Pancreas (tissue), 10 donors: Measurements from ENCODE around the gene PATE1. TPM values are rescaled to one million over a fixed set of nuclear protein-coding genes. Genes with fewer than 3 reads are reported as not detected.

ENCODE experiments used
- ATAC-seq, 4 donors: fragments of 200-7000 bp; cut with Tn5 transposase; one replicate each; pipeline versions ENCODE4 v1.8.0 to v1.9.1; 2020; ENCODE audit warnings: mild to moderate bottlenecking in 4 of 4, moderate library complexity in 4 of 4
- DNase-seq, 6 donors: peaks; one replicate each; pipeline ENCODE4 v3.0.0-alpha.2; 2020
- FAIRE-seq: peaks from 2 replicates; lab custom pipeline; 2012; peaks lifted over from hg19 to GRCh38; lab: Jason Lieb, UNC
- H3K27ac ChIP-seq, 4 donors: fragments of 200-600 bp; sonication (generic); 1 replicate in 3 of 4; 2 replicates in 1 of 4; pipeline versions ENCODE4 v1.5.0 to v1.8.0; 2020
- H3K27me3 ChIP-seq, 4 donors: fragments of 200-600 bp; one replicate each; pipeline ENCODE4 v1.8.0; 2021
- H3K36me3 ChIP-seq, 3 donors: fragments of 200-600 bp; sonication (generic) in 1 of 3; one replicate each; pipeline versions ENCODE4 v1.5.0 to v1.8.0; 2020 to 2021
- H3K4me1 ChIP-seq, 3 donors: fragments of 200-600 bp; one replicate each; pipeline ENCODE4 v1.8.0; 2021
- H3K4me3 ChIP-seq, 4 donors: fragments of 200-600 bp; sonication (generic) in 2 of 4; one replicate each; pipeline versions ENCODE4 v1.5.0 to v1.8.0; 2020 to 2021
- H3K9me3 ChIP-seq, 4 donors: fragments of 200-600 bp; one replicate each; pipeline ENCODE4 v1.8.0; 2021
- WGBS, 2 donors: extraction: QIAGEN DNeasy Blood & Tissue Kit; methylation state at CpG; one replicate each; pipeline ENCODE4 v1.1.7; 2013; 5-methylcytosine and 5-hydroxymethylcytosine counted together
- intact Hi-C, 3 donors: fragments of 100-400 bp; cut with DNase I; formaldehyde crosslinking; loops; one replicate each; pipeline versions ENCODE4 v1.11.1 to v1.14.2; 2022
- polyA plus RNA-seq, 2 donors: library from polyadenylated mRNA; stranded (reverse); fragments of 200-250 nt; gene quantifications; one replicate each; pipeline ENCODE4 v1.2.3, GENCODE V29; 2013
- total RNA-seq, 6 donors: library from RNA; stranded (reverse); fragmentation: NEBNext Ultra II Directional in 4 of 6; extraction: Animal tissue kit (Norgen Biotek cat#: 25700) in 4 of 6; gene quantifications; one replicate each; pipeline versions ENCODE4 v1.2.1 to v1.2.4, GENCODE V29; 2021 to 2023
- TF ChIP-seq, protein P1 (sequence below), 4 donors: fragments of 200-600 bp; sonication (generic) in 3 of 4; IDR thresholded peaks; one replicate each; pipeline versions ENCODE4 v1.5.0 to v1.8.0; 2021; ENCODE audit warnings: antibody characterized with exemption in 4 of 4
- donor health status: healthy with polysubstance abuse.
- donor health status: DM: no; HTN: no; CAD: no; lungs with moderate emphysema.
- donor health status: DM: no; HTN: no; CAD: no.
- donor health status: control.
- donor health status: control.
- donor health status: Bipolar disorder and iron deficiency.
- donor health status: DM: yes; HTN: yes; CAD: no.
- donor health status: DM: no; HTN: no; CAD: no.
- donor health status: DM: no; HTN: no; CAD: no.
- donor health status: DM: yes; HTN: yes; CAD: no.

The PATE1 gene
- total and polyA plus RNA-seq, 8 donors = not detected

GRCh38 chr11:125770583-125770982 is 24.5 kb downstream of the PATE1 start:
- FAIRE-seq (no peak), ATAC-seq (no peak), DNase-seq (no peak)
- Histone ChIP-seq H3K4me1 (no peaks in the 10 kb centered on the region), H3K27me3 (no peaks in the 10 kb centered on the region), H3K27ac (no peak overlapping the region), H3K9me3 (no peaks in the 10 kb centered on the region), H3K4me3 (no peak overlapping the region), H3K36me3 (no peaks in the 10 kb centered on the region)
- intact Hi-C loops = no loop called here
- TF ChIP-seq, protein P1, sequence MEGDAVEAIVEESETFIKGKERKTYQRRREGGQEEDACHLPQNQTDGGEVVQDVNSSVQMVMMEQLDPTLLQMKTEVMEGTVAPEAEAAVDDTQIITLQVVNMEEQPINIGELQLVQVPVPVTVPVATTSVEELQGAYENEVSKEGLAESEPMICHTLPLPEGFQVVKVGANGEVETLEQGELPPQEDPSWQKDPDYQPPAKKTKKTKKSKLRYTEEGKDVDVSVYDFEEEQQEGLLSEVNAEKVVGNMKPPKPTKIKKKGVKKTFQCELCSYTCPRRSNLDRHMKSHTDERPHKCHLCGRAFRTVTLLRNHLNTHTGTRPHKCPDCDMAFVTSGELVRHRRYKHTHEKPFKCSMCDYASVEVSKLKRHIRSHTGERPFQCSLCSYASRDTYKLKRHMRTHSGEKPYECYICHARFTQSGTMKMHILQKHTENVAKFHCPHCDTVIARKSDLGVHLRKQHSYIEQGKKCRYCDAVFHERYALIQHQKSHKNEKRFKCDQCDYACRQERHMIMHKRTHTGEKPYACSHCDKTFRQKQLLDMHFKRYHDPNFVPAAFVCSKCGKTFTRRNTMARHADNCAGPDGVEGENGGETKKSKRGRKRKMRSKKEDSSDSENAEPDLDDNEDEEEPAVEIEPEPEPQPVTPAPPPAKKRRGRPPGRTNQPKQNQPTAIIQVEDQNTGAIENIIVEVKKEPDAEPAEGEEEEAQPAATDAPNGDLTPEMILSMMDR (IDR thresholded peaks at IDR 0.05) = no peak
- WGBS, 2 donors = 50 to 55% methylated on average over 2 of the region's 2 CpGs

- Histone ChIP-seq H3K27ac (no peak overlapping the region), H3K9me3 (no peaks in the 10 kb centered on the region), H3K36me3 (no peaks in the 10 kb centered on the region), H3K27me3 (no peaks in the 10 kb centered on the region), H3K4me1 (no peaks in the 10 kb centered on the region), H3K4me3 (no peak overlapping the region)
- ATAC-seq (no peak), FAIRE-seq (no peak), DNase-seq (no peak)
- intact Hi-C loops = no loop called here
- 68 to 77% methylated on average over 3 of the region's 3 CpGs for WGBS, 2 donors
- TF ChIP-seq, protein P1 (IDR thresholded peaks at IDR 0.05) = no peak
Observed at GRCh38 chr11:125772834-125773505, 26.9 kb downstream of the PATE1 start.

GRCh38 chr11:125773516-125773915 is 27.4 kb downstream of the PATE1 start:
- TF ChIP-seq, protein P1 (IDR thresholded peaks at IDR 0.05) = no peak
- no peak for ATAC-seq
- 68 to 71% methylated on average over 3 of the region's 3 CpGs for WGBS, 2 donors
- H3K4me3 ChIP-seq = no peak overlapping the region
- H3K4me1 ChIP-seq = no peaks in the 10 kb centered on the region
- no peaks in the 10 kb centered on the region for H3K27me3 ChIP-seq
- intact Hi-C loops = no loop called here
- H3K36me3 ChIP-seq = no peaks in the 10 kb centered on the region
- no peaks in the 10 kb centered on the region for H3K9me3 ChIP-seq
- DNase-seq = no peak
- FAIRE-seq = no peak
- no peak overlapping the region for H3K27ac ChIP-seq

DNA sequence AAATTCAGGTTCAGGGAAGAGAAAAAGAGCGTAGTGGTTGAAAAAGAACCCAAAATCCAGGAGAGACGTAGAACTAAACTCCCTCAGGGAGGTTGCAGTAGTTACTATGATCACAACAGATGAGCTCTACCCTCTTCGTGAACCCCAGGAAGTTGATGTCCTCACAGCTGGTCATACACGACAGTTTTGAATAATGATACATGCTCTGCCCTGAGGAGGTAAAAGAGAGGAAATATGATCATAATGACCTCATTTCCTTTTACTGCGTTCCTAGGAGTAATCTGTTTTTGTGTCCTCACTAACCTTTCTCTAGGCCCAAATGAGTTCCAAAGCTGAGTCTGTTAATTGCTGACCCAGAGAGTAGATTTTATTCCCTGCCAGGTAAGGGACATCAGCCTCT is 31.2 kb downstream of the PATE1 start:
- no peak for DNase-seq
- H3K9me3 ChIP-seq = no peaks in the 10 kb centered on the region
- H3K4me3 ChIP-seq = no peak overlapping the region
- TF ChIP-seq, protein P1 (IDR thresholded peaks at IDR 0.05) = no peak
- H3K36me3 ChIP-seq = no peaks in the 10 kb centered on the region
- no peak for FAIRE-seq
- WGBS, 2 donors = 68 to 70% methylated on average over 5 of the region's 5 CpGs
- H3K27ac ChIP-seq = no peak overlapping the region
- H3K4me1 ChIP-seq = no peaks in the 10 kb centered on the region
- intact Hi-C loops = no loop called here
- H3K27me3 ChIP-seq = no peaks in the 10 kb centered on the region
- ATAC-seq = no peak

DNA sequence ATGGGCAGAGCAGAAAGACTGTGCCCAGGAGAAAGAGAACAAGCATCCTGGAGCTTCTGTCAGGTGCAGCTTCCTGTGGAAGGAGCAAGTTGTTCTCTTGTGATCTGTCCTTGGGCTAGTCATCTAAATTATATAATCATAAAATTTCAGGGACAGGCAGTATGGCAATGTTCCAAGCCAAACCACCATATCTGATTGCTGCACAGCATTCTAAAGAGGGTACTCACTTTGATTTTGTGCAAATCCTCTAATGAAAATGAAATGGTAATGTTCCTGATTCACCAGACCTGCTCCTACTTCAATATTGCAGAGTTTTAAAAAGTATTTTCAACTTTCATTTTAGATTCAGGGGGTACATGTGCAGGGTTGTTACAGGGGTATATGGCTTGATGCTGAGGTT is 32.6 kb downstream of the PATE1 start, which contains the start of gene PATE2:
TSS of gene PATE2 (minus strand) at position 101 of the 400 bp plus-strand sequence. CDS start at position 46, 55 bp downstream.
- TF ChIP-seq, protein P1 (IDR thresholded peaks at IDR 0.05) = no peak
- H3K36me3 ChIP-seq = no peaks in the 10 kb centered on the region
- DNase-seq (no peak), FAIRE-seq (no peak), ATAC-seq (no peak)
- intact Hi-C loops = no loop called here
- no peak within 1 kb of the TSS for H3K4me3 ChIP-seq
- no peaks in the 10 kb centered on the region for H3K4me1 ChIP-seq
- H3K27me3 ChIP-seq = no peaks in the 10 kb centered on the region
- no peaks in the 10 kb centered on the region for H3K9me3 ChIP-seq
- H3K27ac ChIP-seq = no peak within 1 kb of the TSS
